ENCODE results near the gene MUC4.

DNA sequence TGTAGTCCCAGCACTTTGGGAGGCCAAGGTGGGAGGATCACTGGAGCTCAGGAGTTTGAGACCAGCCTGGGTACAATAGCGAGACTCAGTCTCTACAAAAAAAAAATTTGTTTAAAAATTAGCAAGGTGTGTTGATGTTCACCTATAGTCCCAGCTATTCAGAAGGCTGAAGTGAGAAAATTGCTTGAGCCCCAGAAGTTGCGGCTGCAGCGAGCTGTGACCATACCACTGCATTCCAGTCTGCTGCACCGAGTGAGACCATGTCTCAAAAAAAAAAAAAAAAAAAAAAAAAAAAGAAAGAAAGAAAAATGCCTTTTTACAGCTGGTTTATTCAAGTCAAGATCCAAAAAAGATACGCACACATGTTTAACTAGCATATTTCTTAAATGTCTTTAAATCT is 108.0 kb downstream of the MUC4 start:
- TF ChIP-seq RAD21 (conservative IDR thresholded peaks at IDR 0.05) (no peak), POLR2AphosphoS5 (IDR thresholded peaks at IDR 0.05) (no peak), MXI1 (conservative IDR thresholded peaks at IDR 0.05; ENCODE audit: poor library complexity, severe bottlenecking) (no peak)
- TF ChIP-seq, protein P1, sequence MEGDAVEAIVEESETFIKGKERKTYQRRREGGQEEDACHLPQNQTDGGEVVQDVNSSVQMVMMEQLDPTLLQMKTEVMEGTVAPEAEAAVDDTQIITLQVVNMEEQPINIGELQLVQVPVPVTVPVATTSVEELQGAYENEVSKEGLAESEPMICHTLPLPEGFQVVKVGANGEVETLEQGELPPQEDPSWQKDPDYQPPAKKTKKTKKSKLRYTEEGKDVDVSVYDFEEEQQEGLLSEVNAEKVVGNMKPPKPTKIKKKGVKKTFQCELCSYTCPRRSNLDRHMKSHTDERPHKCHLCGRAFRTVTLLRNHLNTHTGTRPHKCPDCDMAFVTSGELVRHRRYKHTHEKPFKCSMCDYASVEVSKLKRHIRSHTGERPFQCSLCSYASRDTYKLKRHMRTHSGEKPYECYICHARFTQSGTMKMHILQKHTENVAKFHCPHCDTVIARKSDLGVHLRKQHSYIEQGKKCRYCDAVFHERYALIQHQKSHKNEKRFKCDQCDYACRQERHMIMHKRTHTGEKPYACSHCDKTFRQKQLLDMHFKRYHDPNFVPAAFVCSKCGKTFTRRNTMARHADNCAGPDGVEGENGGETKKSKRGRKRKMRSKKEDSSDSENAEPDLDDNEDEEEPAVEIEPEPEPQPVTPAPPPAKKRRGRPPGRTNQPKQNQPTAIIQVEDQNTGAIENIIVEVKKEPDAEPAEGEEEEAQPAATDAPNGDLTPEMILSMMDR (IDR thresholded peaks at IDR 0.05; ENCODE audit: poor library complexity, severe bottlenecking), result no peak
